GM23248 (cell line): ENCODE results near the gene POLR1G. TPM values are rescaled to one million over a fixed set of nuclear protein-coding genes. Genes with fewer than 3 reads are reported as not detected.

Experiments used
- DNase-seq: peaks from one replicate; pipeline ENCODE4 v3.0.0-alpha.2; 2015
- H2AFZ ChIP-seq: fragments of 200-600 bp; sonication (generic); 2 replicates; pipeline ENCODE4 v1.6.1; 2016; ENCODE audit warnings: antibody characterized with exemption
- H3F3A ChIP-seq: fragments of 200-600 bp; sonication (generic); 2 replicates; pipeline ENCODE4 v1.6.1; 2016; ENCODE audit warnings: mild to moderate bottlenecking, antibody characterized with exemption, mixed run types; ENCODE audit not compliant: insufficient read depth
- H3K27ac ChIP-seq: fragments of 200-600 bp; sonication (generic); 2 replicates; pipeline ENCODE4 v1.5.1; 2016; ENCODE audit warnings: mild to moderate bottlenecking
- H3K27me3 ChIP-seq: fragments of 200-600 bp; sonication (generic); replicated peaks from 2 replicates; pipeline ENCODE4 v1.6.1; 2016; ENCODE audit warnings: mild to moderate bottlenecking; ENCODE audit not compliant: insufficient read depth
- H3K36me3 ChIP-seq: fragments of 200-600 bp; sonication (generic); 2 replicates; pipeline ENCODE4 v1.6.1; 2016; ENCODE audit warnings: low read depth, mild to moderate bottlenecking
- H3K4me1 ChIP-seq: fragments of 200-600 bp; sonication (generic); 2 replicates; pipeline ENCODE4 v1.6.1; 2016; ENCODE audit warnings: mild to moderate bottlenecking; ENCODE audit not compliant: insufficient read depth
- H3K4me2 ChIP-seq: fragments of 200-600 bp; sonication (generic); one replicate; pipeline ENCODE4 v1.6.1; 2016; ENCODE audit warnings: mild to moderate bottlenecking; ENCODE audit not compliant: unreplicated experiment
- H3K4me3 ChIP-seq: fragments of 200-600 bp; sonication (generic); 2 replicates; pipeline ENCODE4 v1.5.1; 2016; ENCODE audit warnings: mild to moderate bottlenecking
- H3K79me2 ChIP-seq: fragments of 200-600 bp; sonication (generic); 2 replicates; pipeline ENCODE4 v1.6.1; 2016; ENCODE audit warnings: mild to moderate bottlenecking; ENCODE audit not compliant: insufficient read depth
- H3K9ac ChIP-seq: fragments of 200-600 bp; sonication (generic); 2 replicates; pipeline ENCODE4 v1.6.1; 2016; ENCODE audit warnings: mild to moderate bottlenecking
- H3K9me2 ChIP-seq: fragments of 200-600 bp; sonication (generic); 2 replicates; pipeline ENCODE4 v1.6.1; 2016; ENCODE audit warnings: mixed run types, mild to moderate bottlenecking, moderate library complexity; ENCODE audit not compliant: insufficient read depth
- H3K9me3 ChIP-seq: fragments of 200-600 bp; sonication (generic); one replicate; pipeline ENCODE4 v1.6.1; 2017; ENCODE audit warnings: low read depth
- H4K20me1 ChIP-seq: fragments of 200-600 bp; sonication (generic); 2 replicates; pipeline ENCODE4 v1.6.0; 2016; ENCODE audit not compliant: insufficient read depth
- EZH2 ChIP-seq: fragments of 200-600 bp; sonication (generic); IDR thresholded peaks from 2 replicates; pipeline ENCODE4 v1.6.1; 2018; ENCODE audit warnings: antibody characterized with exemption, mild to moderate bottlenecking; ENCODE audit not compliant: insufficient read depth, poor library complexity, severe bottlenecking
- EZH2phosphoT487 ChIP-seq: fragments of 200-600 bp; sonication (generic); IDR thresholded peaks from 2 replicates; pipeline ENCODE4 v1.6.1; 2018; ENCODE audit warnings: antibody characterized with exemption, moderate library complexity, mild to moderate bottlenecking, low read depth; ENCODE audit not compliant: insufficient read depth
- WGBS, 2 experiments: methylation state at CpG; one replicate each; pipeline ENCODE4 v1.1.6; 2015 to 2017; ENCODE audit warnings: low lambda C conversion rate in 2 of 2, low coverage in 1 of 2; ENCODE audit errors: missing lambda C conversion rate in 2 of 2; 5-methylcytosine and 5-hydroxymethylcytosine counted together
- in situ Hi-C: fragments of 300-500 bp; cut with MboI; formaldehyde crosslinking; loops from 2 replicates; pipeline ENCODE4 v1.15.0; 2020
- polyA plus RNA-seq: library from polyadenylated mRNA; unstranded; fragments of >200 nt; fragmentation: Nextera tagmentation; extraction: Ambion mirVana; gene quantifications from 2 replicates; pipeline ENCODE4 v1.2.1, GENCODE V29; 2016
- total RNA-seq: library from RNA; depleted of rRNA; stranded (reverse); fragments of >200 nt; shearing (Covaris generic); gene quantifications from 2 replicates; pipeline ENCODE4 v1.2.3, GENCODE V29; 2014

The POLR1G gene
- total and polyA plus RNA-seq, 2 experiments from 2014 or later = 8.8 to 10.8 TPM

GRCh38 chr19:45444318-45445041 lies 38.0 kb downstream of the POLR1G start:
- H3K9ac ChIP-seq = peak overlapping the region; percentile 96
- TF ChIP-seq EZH2phosphoT487 = no peak
- TF ChIP-seq EZH2 = no peak
- no peaks in the 10 kb centered on the region for H3K27me3 ChIP-seq
- H3K9me2 ChIP-seq = no peaks in the 10 kb centered on the region
- peaks cover 11% of the 10 kb centered on the region for H3K4me1 ChIP-seq
- peak overlapping the region; percentile 51 for H2AFZ ChIP-seq
- no peaks in the 10 kb centered on the region for H3K9me3 ChIP-seq
- in situ Hi-C loops = loop anchor here (5.0 kb wide), 1 partner anchor 33 kb away; no protein-coding TSS in a partner anchor
- no peaks in the 10 kb centered on the region for H4K20me1 ChIP-seq
- H3K27ac ChIP-seq = peak overlapping the region; percentile 99
- peak; percentile 94 for DNase-seq
- no peaks in the 10 kb centered on the region for H3K36me3 ChIP-seq
- H3K79me2 ChIP-seq = no peaks in the 10 kb centered on the region
- H3K4me2 ChIP-seq = peak overlapping the region; percentile 76
- peak overlapping the region; percentile 69 for H3K4me3 ChIP-seq
- peaks cover 29% of the 10 kb centered on the region for H3F3A ChIP-seq
- WGBS, 2 experiments = 14 to 21% methylated on average over 33 to 47 of the region's 47 CpGs

DNA sequence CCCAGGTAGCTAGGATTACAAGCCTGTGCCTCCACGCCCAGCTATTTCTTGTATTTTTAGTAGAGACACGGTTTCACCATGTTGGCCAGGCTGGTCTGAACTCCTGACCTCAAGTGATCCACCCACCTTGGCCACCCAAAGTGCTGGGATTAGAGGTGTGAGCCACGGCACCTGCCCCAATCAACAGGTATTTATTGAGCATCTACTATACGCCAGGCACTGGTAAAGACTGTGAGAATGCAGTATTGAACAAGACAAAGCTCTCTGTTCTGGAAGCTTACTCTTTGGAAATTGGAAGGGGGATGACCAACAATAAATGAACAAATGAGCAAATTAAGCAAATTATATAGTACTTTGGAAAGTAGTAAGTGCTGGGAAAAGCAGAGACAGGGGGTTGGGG lies 38.7 kb downstream of the POLR1G start:
- Histone ChIP-seq H3K27ac (no peak overlapping the region), H4K20me1 (no peaks in the 10 kb centered on the region), H3F3A (peaks cover 28% of the 10 kb centered on the region), H3K36me3 (no peaks in the 10 kb centered on the region), H3K27me3 (no peaks in the 10 kb centered on the region), H3K4me2 (no peak overlapping the region), H2AFZ (no peak overlapping the region), H3K4me3 (no peak overlapping the region), H3K4me1 (peaks cover 11% of the 10 kb centered on the region), H3K9me2 (no peaks in the 10 kb centered on the region), H3K79me2 (no peaks in the 10 kb centered on the region), H3K9me3 (no peaks in the 10 kb centered on the region), H3K9ac (peak overlapping the region; percentile 96; the same call in 1 of the 2 replicates)
- no peak for DNase-seq
- no peak for TF ChIP-seq EZH2
- no peak for TF ChIP-seq EZH2phosphoT487
- in situ Hi-C loops = no loop called here
- WGBS, 2 experiments = 84 to 94% methylated on average over 4 of the region's 4 CpGs

- peaks cover 18% of the 10 kb centered on the region for H3F3A ChIP-seq
- H3K4me2 ChIP-seq = no peak overlapping the region
- peak; percentile 66 for DNase-seq
- WGBS, 2 experiments = 64 to 68% methylated on average over 6 of the region's 6 CpGs
- H3K36me3 ChIP-seq = no peaks in the 10 kb centered on the region
- no peaks in the 10 kb centered on the region for H3K9me3 ChIP-seq
- no peak overlapping the region for H3K4me3 ChIP-seq
- TF ChIP-seq EZH2 (no peak), EZH2phosphoT487 (no peak)
- H3K27me3 ChIP-seq = no peaks in the 10 kb centered on the region
- no peak overlapping the region for H3K27ac ChIP-seq
- H3K9me2 ChIP-seq = no peaks in the 10 kb centered on the region
- H2AFZ ChIP-seq = no peak overlapping the region
- H3K79me2 ChIP-seq = no peaks in the 10 kb centered on the region
- H4K20me1 ChIP-seq = no peaks in the 10 kb centered on the region
- no peak overlapping the region for H3K9ac ChIP-seq
- in situ Hi-C loops = no loop called here
- peaks cover 8% of the 10 kb centered on the region for H3K4me1 ChIP-seq
Measured at GRCh38 chr19:45446295-45446694, 39.9 kb downstream of the POLR1G start.

DNA sequence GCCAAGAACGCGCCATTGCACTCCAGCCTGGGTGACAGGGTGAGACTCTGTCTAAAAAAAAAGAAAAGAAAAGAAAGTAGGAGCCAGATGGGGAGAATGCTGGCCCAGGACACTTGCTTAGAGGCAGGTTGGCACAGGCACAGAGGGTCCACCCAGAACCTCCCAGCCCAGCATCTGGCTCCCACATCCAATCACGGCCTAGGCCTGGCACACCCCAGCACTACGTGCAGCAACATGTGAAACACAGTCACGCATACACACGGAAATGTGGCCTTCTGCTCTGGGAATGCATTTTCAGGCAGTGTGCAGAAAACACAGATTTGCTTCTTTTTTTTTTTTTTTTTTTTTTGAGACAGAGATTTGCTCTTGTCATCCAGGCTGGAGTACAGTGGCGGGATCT lies 40.5 kb downstream of the POLR1G start:
- H3K27me3 ChIP-seq = no peaks in the 10 kb centered on the region
- in situ Hi-C loops = no loop called here
- H3K9ac ChIP-seq = no peak overlapping the region
- H2AFZ ChIP-seq = no peak overlapping the region
- no peaks in the 10 kb centered on the region for H3K79me2 ChIP-seq
- TF ChIP-seq EZH2phosphoT487 (no peak), EZH2 (no peak)
- H3K4me2 ChIP-seq = no peak overlapping the region
- no peak overlapping the region for H3K4me3 ChIP-seq
- H3K4me1 ChIP-seq = peaks cover 8% of the 10 kb centered on the region
- DNase-seq = peak; percentile 65
- WGBS, 2 experiments = 47 to 53% methylated on average over 7 of the region's 7 CpGs
- H3K36me3 ChIP-seq = no peaks in the 10 kb centered on the region
- no peaks in the 10 kb centered on the region for H4K20me1 ChIP-seq
- H3K9me3 ChIP-seq = no peaks in the 10 kb centered on the region
- peaks cover 20% of the 10 kb centered on the region for H3F3A ChIP-seq
- no peak overlapping the region for H3K27ac ChIP-seq
- H3K9me2 ChIP-seq = no peaks in the 10 kb centered on the region
